ENCODE measurements around the gene NPC1L1.

Gene NPC1L1

DNA sequence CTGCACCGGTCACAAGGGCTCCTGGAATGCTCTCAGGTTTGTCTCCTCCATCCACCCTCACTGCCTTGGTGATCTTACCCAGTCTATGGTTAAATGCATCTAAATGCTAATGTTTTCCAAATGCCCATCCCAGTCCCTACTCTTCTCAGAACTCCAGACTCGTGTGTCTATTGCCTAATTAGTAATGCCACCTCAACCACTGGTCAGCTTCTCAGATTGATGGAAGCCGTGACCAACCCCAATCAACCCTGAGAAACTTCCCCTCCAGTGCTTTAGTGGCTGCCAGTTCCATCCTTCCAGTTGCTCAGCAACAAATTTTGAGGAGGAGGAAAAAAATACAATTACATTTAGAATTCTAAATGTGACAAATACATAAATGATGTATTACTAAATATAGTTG is 69.3 kb downstream of the NPC1L1 start:
- no peak for DNase-seq

DNA sequence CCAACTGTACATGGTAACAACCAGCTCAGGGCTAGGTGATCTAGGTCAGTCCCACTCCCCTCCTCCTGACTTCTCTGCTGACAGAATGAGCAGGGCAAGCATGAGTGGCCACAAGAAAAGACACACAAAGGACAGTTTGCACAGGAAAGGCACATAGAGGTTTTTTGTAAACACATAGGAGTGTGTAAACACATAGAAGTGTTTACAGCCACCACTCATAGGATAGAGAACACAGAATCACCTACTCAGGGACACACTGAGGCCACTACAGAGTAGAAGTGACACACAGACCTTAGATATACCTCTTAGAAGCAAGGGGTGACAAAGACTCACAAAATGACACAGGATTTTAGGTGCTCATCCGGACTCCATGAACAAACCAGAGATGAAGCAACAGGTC is 69.7 kb downstream of the NPC1L1 start:
- no peak for DNase-seq

DNA sequence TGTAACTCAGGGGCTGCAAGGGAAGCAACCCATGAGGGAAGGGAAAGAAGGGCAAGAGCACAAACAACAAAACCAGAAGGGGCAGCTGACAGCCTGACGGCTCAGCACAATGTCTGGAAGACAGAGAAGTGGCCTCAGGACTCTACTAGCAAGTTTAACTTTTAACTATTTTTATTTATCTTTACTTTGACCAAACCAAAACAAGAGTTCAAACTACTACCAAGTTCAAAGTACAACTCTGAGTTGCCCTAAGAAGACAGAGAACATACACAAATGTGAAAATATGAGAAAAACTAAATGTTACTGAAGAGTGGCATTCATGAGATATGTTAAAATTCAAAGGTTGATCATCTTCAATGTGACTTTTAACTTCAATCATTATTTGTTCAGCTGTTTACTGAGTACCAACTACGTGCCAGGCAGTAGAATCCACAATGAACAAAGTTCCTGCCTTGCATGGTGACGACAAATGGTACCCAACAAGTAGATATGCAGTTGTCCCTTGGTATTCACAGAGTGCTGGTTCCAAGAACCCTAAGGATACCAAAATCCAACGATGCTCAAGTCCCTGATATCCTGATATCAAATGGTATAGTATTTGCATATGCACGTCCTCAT is 70.4 kb downstream of the NPC1L1 start:
- DNase-seq: no peak

DNA sequence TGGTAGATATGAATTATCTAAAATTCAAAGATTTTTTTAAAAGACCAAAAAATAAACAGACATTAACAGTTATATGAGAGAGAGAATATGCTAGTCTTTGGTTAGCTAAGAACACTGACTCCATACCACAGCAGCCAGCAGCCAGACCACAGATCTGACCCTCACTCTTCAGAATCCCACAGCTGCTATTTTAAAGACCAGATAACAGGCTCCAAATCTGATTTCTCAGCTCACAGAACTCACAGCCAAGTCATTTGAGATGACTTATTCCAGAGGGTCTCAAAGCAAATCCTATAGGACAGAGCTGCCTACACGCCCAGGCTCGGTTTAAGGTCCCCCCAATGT is 71.0 kb downstream of the NPC1L1 start:
- DNase-seq: no peak

DNA sequence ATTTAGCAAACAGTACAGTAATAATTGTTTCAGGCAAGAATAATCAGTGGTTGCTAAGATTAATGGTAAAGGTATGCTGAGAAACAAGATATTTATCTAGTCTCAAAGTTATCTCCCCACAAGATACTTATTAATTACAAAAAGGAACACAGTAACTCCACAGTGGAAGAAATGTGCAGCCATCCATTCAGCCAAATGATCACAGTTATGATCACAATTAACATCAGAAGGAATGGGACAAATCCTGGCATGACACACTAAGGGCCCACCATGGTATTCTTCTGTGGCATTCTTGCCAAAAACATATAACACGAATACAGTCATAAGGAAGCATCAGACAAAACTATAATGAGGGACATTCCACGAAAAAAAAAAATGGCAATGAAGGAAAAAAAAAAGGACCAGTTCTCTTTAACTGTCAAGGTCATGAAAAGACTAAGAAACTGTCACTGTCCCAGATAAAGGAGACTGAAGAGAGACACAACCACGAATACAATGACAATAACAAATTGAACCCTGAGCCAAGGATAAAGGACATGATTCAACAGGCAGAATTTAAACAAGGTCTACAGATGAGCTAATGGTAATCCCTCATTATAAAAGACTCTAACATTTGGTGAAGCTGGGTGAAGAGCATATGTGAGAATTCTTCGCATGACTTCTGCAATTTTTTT is 71.5 kb downstream of the NPC1L1 start:
- DNase-seq: no peak

DNA sequence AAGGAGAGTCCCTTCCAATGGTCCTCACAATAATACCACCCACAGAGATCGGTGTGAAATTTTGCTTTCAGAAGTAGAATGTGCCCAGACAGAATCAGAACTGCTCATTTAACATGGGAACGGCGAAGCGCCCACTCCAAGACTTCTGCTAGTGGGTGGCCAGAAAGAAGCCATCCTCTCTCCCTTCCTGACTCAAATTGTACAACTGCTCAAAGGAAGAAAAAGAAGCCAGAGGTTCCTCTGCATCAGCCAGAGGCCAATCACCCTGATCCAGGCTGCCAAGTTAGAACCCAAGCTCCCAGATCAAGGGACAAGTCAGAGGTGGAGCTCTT is 73.9 kb downstream of the NPC1L1 start:
- no peak for DNase-seq

DNA sequence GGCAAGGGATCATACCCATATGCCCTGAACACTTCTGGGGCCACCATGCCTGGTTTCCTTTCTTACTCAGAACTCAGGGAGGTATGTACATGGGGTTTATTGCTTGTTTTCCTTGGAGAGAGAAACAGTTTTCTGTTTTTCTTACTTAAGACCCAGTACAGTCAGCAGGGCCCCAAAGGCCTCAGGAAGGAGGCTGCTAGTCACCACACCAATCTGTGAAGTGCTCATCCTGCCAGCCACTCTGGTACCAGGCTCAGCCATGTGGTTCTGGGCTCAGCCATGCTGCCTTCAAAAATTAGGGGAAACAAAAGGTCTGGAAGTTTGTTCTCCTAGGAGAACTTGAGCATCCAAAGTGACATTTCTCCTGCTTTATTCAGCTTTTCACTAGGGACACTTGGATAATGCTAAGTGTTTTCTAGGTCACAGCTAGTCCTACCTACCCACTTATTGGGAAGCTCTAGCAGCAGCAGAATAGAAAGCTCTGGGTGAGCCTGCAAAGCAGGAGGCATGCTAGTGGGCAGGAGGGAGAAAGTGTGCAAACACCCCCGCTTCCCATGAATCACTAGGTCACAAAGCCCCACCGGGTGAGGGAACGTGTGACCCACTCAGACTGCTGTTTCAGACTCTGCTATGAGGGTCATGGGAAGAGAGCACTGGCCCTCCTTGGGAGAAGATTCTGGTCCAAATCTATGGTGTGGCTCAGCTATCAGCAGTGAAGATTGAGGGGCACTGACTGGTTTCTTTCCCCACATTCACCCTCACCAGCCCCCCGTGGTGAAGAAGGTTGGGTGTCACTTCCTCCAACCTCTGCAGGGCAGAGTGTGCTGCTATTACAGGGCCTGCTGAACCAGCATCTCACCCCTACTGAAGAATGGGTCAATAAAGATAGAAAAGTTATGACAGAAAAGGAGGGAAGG is 74.6 kb downstream of the NPC1L1 start:
- DNase-seq: no peak

DNA sequence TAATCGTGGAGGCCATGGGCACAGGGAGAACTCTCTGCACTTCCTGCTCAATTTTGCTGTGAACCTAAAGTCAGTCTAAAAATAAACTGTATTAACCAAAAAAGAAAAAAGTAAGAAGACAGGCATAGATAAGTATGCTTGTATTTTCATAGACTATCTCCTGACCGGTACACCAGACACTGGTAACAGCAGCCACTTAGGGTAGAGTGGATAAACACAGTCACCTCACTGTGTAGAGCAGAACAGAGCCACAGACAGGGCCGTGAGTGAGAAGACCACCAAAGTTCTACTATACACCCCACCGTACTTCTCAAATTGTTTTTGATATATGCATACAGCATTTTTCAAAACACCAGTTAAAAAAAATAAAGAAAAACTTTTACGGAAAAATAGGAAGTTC is 75.6 kb downstream of the NPC1L1 start:
- DNase-seq: no peak

DNA sequence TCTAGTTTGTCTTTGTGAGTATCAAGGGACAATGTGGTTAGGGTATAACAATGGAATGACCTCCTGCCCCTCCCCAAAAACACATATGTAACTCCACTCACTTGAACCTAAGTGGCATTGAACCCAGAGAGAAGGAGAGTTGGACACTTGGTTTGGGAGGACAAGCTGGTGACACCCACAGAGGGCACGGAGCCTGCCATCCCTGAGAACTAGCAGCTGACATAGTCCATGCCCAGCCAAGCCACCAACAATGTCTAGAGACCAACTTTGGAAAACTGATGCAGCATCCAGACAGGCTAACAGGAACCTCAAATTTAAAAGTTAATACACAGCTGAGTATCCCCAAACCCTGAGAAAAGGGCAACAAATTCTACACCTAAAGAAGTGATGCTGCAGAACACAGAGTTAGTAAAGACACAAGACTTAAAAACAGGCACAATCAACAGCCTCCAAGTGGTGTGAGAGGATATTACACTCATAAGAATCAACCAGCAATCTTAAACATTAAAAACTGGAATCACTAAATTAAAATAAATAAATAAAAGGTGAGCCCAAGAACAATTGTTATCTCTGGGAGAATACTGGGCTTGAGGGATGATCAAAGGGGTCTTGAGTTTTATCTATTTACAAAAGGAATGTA is 77.8 kb downstream of the NPC1L1 start:
- DNase-seq: no peak
